ENCODE data around the gene NF1.
A peak's percentile ranks its signal among the peaks of the same experiment; 100 is the strongest.

Gene NF1

DNA sequence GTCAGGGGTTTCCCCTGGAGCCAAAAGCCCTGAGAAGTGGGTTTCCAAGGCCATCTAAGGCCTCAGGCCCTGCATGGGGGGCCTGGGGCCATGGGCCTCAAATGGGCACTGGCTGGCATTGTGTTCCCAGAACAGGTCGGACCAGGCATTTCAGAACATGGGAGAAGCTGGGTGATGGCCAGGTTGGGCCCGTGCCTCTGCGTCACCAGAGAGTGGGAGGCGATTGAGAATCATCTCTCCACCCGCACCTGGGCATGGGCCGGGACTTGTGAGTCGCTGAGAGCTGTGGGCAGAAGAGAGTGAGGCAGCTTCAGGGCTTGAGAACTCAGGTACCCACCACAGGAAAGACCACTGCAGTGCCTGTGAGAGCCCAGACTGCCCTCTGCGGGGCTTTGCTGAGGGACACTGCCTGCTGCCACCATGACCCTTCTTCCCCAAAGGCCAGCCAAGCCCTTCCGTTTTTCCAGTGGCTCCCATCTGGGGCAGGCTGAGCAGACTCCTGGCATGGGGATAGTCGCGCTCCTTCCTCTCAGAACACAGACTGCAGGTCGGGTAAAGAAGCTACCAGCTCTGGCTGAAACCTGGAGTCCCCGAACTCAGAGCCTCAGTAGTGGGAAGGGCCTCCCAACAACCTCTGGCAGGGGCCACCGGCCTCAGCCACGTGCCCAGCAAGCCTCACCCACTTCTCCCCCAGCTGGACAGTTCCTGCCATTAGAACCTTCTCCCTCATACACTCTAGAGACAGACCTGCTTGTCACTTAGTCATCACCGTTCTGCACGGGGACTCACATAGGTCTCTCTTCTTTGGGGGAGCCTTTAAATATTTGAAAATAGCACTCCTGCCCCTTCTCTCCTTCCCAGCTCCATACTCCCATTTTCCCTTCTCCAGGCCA is 298.3 kb downstream of the NF1 start:
- Histone ChIP-seq H3K27ac (ENCODE audit: extremely low read depth, low read depth, low read length) (no peak overlapping the region), H3K4me3 (ENCODE audit: low read depth, low read length) (no peak overlapping the region), H3K36me3 (ENCODE audit: control insufficient read depth in 2 of 2, insufficient read depth in 1 of 2, low read length in 2 of 2) (no peaks in the 10 kb centered on the region), H3K9me3 (ENCODE audit: control insufficient read depth, insufficient read depth, low read depth, low read length) (no peaks in the 10 kb centered on the region), H3K4me1 (ENCODE audit: control insufficient read depth, insufficient read depth, low read length) (no peaks in the 10 kb centered on the region)
- CTCF ChIA-PET: interaction anchor here (0.7 kb wide), 1 partner anchor 919 kb away, joined by 3 read pairs; no protein-coding TSS in a partner anchor
- POLR2A ChIA-PET: no interaction called here
- TF ChIP-seq ZNF184 (tag by site-specific recombination; IDR thresholded peaks at IDR 0.05) (no peak), ZFHX2 (tag by site-specific recombination; conservative IDR thresholded peaks at IDR 0.05) (0 out of 2 replicates have a peak, but pooled peaks have one; percentile 24), EGR2 (tag by site-specific recombination; IDR thresholded peaks at IDR 0.05; ENCODE audit: low read depth) (peak; percentile 26; the same call in 1 of the 2 replicates), ZNF266 (tag by site-specific recombination; IDR thresholded peaks at IDR 0.05; ENCODE audit: low read depth) (no peak), ZFP3 (tag by site-specific recombination; IDR thresholded peaks at IDR 0.05; ENCODE audit: low read depth) (no peak), ZNF423 (tag by site-specific recombination; IDR thresholded peaks at IDR 0.05) (no peak), ZNF830 (tag by site-specific recombination; IDR thresholded peaks at IDR 0.05; ENCODE audit: low read depth) (no peak), SCRT1 (tag by site-specific recombination; IDR thresholded peaks at IDR 0.05; ENCODE audit: borderline replicate concordance) (no peak), ZNF394 (tag by site-specific recombination; IDR thresholded peaks at IDR 0.05; ENCODE audit: borderline replicate concordance) (no peak), ZNF132 (tag by site-specific recombination; IDR thresholded peaks at IDR 0.05; ENCODE audit: borderline replicate concordance) (no peak), ZNF626 (tag by site-specific recombination; IDR thresholded peaks at IDR 0.05) (no peak), ZNF600 (tag by site-specific recombination; IDR thresholded peaks at IDR 0.05) (0 out of 2 replicates have a peak, but pooled peaks have one; percentile 19), ZNF747 (tag by site-specific recombination; IDR thresholded peaks at IDR 0.05) (no peak), YY1 (tag by site-specific recombination; IDR thresholded peaks at IDR 0.05) (no peak)
- TF ChIP-seq, protein P1, sequence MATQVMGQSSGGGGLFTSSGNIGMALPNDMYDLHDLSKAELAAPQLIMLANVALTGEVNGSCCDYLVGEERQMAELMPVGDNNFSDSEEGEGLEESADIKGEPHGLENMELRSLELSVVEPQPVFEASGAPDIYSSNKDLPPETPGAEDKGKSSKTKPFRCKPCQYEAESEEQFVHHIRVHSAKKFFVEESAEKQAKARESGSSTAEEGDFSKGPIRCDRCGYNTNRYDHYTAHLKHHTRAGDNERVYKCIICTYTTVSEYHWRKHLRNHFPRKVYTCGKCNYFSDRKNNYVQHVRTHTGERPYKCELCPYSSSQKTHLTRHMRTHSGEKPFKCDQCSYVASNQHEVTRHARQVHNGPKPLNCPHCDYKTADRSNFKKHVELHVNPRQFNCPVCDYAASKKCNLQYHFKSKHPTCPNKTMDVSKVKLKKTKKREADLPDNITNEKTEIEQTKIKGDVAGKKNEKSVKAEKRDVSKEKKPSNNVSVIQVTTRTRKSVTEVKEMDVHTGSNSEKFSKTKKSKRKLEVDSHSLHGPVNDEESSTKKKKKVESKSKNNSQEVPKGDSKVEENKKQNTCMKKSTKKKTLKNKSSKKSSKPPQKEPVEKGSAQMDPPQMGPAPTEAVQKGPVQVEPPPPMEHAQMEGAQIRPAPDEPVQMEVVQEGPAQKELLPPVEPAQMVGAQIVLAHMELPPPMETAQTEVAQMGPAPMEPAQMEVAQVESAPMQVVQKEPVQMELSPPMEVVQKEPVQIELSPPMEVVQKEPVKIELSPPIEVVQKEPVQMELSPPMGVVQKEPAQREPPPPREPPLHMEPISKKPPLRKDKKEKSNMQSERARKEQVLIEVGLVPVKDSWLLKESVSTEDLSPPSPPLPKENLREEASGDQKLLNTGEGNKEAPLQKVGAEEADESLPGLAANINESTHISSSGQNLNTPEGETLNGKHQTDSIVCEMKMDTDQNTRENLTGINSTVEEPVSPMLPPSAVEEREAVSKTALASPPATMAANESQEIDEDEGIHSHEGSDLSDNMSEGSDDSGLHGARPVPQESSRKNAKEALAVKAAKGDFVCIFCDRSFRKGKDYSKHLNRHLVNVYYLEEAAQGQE (tag by site-specific recombination; IDR thresholded peaks at IDR 0.05): peak; percentile 65; the same call in 1 of the 2 replicates
- TF ChIP-seq, protein P2, sequence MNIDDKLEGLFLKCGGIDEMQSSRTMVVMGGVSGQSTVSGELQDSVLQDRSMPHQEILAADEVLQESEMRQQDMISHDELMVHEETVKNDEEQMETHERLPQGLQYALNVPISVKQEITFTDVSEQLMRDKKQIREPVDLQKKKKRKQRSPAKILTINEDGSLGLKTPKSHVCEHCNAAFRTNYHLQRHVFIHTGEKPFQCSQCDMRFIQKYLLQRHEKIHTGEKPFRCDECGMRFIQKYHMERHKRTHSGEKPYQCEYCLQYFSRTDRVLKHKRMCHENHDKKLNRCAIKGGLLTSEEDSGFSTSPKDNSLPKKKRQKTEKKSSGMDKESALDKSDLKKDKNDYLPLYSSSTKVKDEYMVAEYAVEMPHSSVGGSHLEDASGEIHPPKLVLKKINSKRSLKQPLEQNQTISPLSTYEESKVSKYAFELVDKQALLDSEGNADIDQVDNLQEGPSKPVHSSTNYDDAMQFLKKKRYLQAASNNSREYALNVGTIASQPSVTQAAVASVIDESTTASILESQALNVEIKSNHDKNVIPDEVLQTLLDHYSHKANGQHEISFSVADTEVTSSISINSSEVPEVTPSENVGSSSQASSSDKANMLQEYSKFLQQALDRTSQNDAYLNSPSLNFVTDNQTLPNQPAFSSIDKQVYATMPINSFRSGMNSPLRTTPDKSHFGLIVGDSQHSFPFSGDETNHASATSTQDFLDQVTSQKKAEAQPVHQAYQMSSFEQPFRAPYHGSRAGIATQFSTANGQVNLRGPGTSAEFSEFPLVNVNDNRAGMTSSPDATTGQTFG (tag by site-specific recombination; IDR thresholded peaks at IDR 0.05; ENCODE audit: borderline replicate concordance): no peak
- TF ChIP-seq, protein P3, sequence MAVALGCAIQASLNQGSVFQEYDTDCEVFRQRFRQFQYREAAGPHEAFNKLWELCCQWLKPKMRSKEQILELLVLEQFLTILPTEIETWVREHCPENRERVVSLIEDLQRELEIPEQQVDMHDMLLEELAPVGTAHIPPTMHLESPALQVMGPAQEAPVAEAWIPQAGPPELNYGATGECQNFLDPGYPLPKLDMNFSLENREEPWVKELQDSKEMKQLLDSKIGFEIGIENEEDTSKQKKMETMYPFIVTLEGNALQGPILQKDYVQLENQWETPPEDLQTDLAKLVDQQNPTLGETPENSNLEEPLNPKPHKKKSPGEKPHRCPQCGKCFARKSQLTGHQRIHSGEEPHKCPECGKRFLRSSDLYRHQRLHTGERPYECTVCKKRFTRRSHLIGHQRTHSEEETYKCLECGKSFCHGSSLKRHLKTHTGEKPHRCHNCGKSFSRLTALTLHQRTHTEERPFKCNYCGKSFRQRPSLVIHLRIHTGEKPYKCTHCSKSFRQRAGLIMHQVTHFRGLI (tag by site-specific recombination; IDR thresholded peaks at IDR 0.05): 0 out of 2 replicates have a peak, but pooled peaks have one; percentile 17

Data from HEK293 (cell line).